Measurements from ENCODE around the gene SASH1. TPM values are rescaled to one million over a fixed set of nuclear protein-coding genes. Genes with fewer than 3 reads are reported as not detected.

SASH1 gene
- total RNA-seq, 1 donor: 71.7 TPM

DNA sequence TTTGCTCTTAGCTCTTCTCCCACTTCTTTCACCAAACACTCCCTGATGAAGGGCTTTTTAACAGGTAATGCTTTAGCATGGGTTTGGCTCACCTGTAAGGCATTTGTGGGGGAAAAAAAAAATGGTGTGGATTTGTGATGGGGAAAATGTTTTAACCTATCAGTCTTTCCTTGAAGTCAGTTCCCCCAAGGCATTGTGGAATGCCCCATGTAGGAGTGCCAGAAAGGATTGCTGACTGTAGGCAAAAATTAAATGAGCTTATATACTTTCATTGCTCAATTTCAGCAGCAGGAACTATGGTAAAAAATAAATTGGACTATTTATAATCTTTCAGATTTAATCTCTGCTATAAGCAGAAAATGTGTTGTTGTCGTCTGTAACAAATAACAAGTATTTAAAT, 10.6 kb upstream of the SASH1 start:
- no peaks in the 10 kb centered on the region for H3K36me3 ChIP-seq (ENCODE audit: insufficient read depth, low read length)
- H3K79me2 ChIP-seq (ENCODE audit: insufficient read depth, low read length): no peaks in the 10 kb centered on the region
- H3K27me3 ChIP-seq (ENCODE audit: insufficient read depth, low read length): no peaks in the 10 kb centered on the region
- no peak overlapping the region for H3K4me3 ChIP-seq (ENCODE audit: insufficient read depth, low read length)
- TF ChIP-seq, protein P1, sequence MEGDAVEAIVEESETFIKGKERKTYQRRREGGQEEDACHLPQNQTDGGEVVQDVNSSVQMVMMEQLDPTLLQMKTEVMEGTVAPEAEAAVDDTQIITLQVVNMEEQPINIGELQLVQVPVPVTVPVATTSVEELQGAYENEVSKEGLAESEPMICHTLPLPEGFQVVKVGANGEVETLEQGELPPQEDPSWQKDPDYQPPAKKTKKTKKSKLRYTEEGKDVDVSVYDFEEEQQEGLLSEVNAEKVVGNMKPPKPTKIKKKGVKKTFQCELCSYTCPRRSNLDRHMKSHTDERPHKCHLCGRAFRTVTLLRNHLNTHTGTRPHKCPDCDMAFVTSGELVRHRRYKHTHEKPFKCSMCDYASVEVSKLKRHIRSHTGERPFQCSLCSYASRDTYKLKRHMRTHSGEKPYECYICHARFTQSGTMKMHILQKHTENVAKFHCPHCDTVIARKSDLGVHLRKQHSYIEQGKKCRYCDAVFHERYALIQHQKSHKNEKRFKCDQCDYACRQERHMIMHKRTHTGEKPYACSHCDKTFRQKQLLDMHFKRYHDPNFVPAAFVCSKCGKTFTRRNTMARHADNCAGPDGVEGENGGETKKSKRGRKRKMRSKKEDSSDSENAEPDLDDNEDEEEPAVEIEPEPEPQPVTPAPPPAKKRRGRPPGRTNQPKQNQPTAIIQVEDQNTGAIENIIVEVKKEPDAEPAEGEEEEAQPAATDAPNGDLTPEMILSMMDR (IDR thresholded peaks at IDR 0.05; ENCODE audit: extremely low read depth, low read depth, low read length): no peak
- H3K9me3 ChIP-seq (ENCODE audit: low read depth, low read length): no peaks in the 10 kb centered on the region
- H3K4me2 ChIP-seq (ENCODE audit: insufficient read depth, low read length): no peak overlapping the region
- no peak overlapping the region for H2AFZ ChIP-seq (ENCODE audit: low read length)
- peaks cover 23% of the 10 kb centered on the region for H3K4me1 ChIP-seq (ENCODE audit: insufficient read depth, low read length)
- H4K20me1 ChIP-seq (ENCODE audit: insufficient read depth, low read length): no peaks in the 10 kb centered on the region
- no peak for DNase-seq (ENCODE audit: insufficient read length, low spot score, missing footprints)
- H3K27ac ChIP-seq (ENCODE audit: low read depth, low read length): no peak overlapping the region

DNA sequence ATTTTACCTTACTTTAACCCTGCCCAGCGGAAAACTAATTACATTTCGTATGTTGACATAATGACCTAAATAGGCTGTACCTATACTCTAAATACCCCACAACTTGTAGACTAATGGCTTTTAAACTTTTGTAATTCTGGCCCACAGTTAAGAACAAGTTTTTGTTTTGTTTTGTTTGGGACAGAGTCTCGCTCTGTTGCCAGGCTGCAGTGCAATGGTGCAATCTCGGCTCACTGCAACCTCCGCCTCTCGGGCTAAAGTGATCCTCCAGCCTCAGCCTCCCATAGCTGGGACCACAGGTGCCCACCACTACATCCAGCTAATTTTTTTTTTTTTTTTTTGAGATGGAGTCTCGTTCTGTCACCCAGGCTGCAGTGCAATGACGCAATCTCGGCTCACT, 5.7 kb upstream of the SASH1 start:
- H3K27me3 ChIP-seq (ENCODE audit: insufficient read depth, low read length): no peaks in the 10 kb centered on the region
- H3K36me3 ChIP-seq (ENCODE audit: insufficient read depth, low read length): no peaks in the 10 kb centered on the region
- no peak overlapping the region for H2AFZ ChIP-seq (ENCODE audit: low read length)
- H3K4me3 ChIP-seq (ENCODE audit: insufficient read depth, low read length): no peak overlapping the region
- peaks cover 12% of the 10 kb centered on the region for H3K4me1 ChIP-seq (ENCODE audit: insufficient read depth, low read length)
- no peaks in the 10 kb centered on the region for H3K9me3 ChIP-seq (ENCODE audit: low read depth, low read length)
- no peaks in the 10 kb centered on the region for H4K20me1 ChIP-seq (ENCODE audit: insufficient read depth, low read length)
- no peaks in the 10 kb centered on the region for H3K79me2 ChIP-seq (ENCODE audit: insufficient read depth, low read length)
- no peak overlapping the region for H3K27ac ChIP-seq (ENCODE audit: low read depth, low read length)
- TF ChIP-seq, protein P1 (IDR thresholded peaks at IDR 0.05; ENCODE audit: extremely low read depth, low read depth, low read length): no peak
- H3K4me2 ChIP-seq (ENCODE audit: insufficient read depth, low read length): no peak overlapping the region
- no peak for DNase-seq (ENCODE audit: insufficient read length, low spot score, missing footprints)

DNA sequence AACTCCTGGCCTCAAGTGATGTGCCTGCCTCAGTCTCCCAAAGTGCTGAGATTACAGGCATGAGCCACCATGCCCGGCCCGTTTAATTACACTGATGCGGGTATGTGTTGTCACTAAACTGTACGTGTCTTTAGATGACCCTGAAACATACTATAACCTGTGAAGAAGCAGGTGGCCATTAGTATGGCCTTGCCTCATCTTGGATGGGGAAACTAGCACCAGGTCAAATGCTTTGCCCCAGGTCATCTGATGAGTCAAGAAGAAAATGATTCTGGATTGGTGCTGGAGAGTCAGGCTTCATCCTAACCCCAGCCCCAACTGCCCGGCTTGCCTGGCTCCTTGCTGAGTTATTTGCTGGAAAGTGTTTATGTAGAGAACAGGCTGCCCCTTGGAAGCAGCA, 2.9 kb upstream of the SASH1 start:
- TF ChIP-seq, protein P1 (IDR thresholded peaks at IDR 0.05; ENCODE audit: extremely low read depth, low read depth, low read length): no peak
- H3K4me1 ChIP-seq (ENCODE audit: insufficient read depth, low read length): peaks cover 26% of the 10 kb centered on the region
- peaks cover 18% of the 10 kb centered on the region for H3K79me2 ChIP-seq (ENCODE audit: insufficient read depth, low read length)
- no peaks in the 10 kb centered on the region for H3K36me3 ChIP-seq (ENCODE audit: insufficient read depth, low read length)
- H3K27ac ChIP-seq (ENCODE audit: low read depth, low read length): no peak overlapping the region
- no peak for DNase-seq (ENCODE audit: insufficient read length, low spot score, missing footprints)
- no peaks in the 10 kb centered on the region for H4K20me1 ChIP-seq (ENCODE audit: insufficient read depth, low read length)
- no peak overlapping the region for H3K4me2 ChIP-seq (ENCODE audit: insufficient read depth, low read length)
- H3K9me3 ChIP-seq (ENCODE audit: low read depth, low read length): no peaks in the 10 kb centered on the region
- no peaks in the 10 kb centered on the region for H3K27me3 ChIP-seq (ENCODE audit: insufficient read depth, low read length)
- no peak overlapping the region for H2AFZ ChIP-seq (ENCODE audit: low read length)
- no peak overlapping the region for H3K4me3 ChIP-seq (ENCODE audit: insufficient read depth, low read length)

DNA sequence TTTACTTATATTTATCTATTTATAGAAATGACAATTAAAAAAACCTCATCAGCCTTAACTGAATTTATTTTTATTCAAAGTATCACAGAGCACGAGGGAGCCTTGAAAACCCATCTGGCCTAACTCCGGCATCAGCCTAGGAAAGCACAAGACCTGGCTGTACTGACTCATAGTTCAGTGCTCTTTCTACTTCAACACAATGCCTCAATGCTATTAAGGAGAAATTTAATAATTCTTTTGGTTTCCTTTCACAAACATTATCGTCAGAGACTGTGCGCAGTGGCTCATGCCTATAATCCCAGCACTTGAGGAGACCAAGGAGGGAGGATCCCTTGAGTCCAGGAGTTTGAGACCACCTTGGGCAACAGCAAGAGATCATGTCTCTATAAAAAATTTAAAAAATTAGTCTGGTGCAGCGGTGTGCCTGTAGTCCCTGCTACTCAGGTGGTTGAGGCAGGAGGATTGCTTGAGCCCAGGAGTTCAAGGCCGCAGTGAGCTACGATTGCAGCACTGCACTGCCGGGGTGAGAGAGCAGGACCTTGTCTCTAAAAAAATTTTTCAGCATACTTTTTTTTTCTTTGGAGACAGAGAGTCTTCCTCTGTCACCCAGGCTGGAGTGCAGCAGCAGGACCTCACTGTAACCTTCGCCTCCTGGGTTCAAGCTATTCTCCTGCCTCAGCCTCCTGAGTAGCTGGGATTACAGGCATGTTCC, 1.9 kb upstream of the SASH1 start:
- Histone ChIP-seq H3K9me3 (ENCODE audit: low read depth, low read length) (no peaks in the 10 kb centered on the region), H4K20me1 (ENCODE audit: insufficient read depth, low read length) (no peaks in the 10 kb centered on the region), H3K27ac (ENCODE audit: low read depth, low read length) (no peak overlapping the region), H3K4me3 (ENCODE audit: insufficient read depth, low read length) (no peak overlapping the region), H3K36me3 (ENCODE audit: insufficient read depth, low read length) (no peaks in the 10 kb centered on the region), H2AFZ (ENCODE audit: low read length) (no peak overlapping the region), H3K4me2 (ENCODE audit: insufficient read depth, low read length) (no peak overlapping the region), H3K79me2 (ENCODE audit: insufficient read depth, low read length) (peaks cover 25% of the 10 kb centered on the region), H3K27me3 (ENCODE audit: insufficient read depth, low read length) (no peaks in the 10 kb centered on the region), H3K4me1 (ENCODE audit: insufficient read depth, low read length) (peaks cover 21% of the 10 kb centered on the region)
- no peak for DNase-seq (ENCODE audit: insufficient read length, low spot score, missing footprints)
- TF ChIP-seq, protein P1 (IDR thresholded peaks at IDR 0.05; ENCODE audit: extremely low read depth, low read depth, low read length): no peak

Measured in osteoblast (primary cell).